Measurements from ENCODE around the gene IWS1.
"Not testable (repeated sequence)": the region's sequence is repeated elsewhere in the genome, so short reads cannot be mapped to it uniquely, and the experiment has no call there.

Gene IWS1

DNA sequence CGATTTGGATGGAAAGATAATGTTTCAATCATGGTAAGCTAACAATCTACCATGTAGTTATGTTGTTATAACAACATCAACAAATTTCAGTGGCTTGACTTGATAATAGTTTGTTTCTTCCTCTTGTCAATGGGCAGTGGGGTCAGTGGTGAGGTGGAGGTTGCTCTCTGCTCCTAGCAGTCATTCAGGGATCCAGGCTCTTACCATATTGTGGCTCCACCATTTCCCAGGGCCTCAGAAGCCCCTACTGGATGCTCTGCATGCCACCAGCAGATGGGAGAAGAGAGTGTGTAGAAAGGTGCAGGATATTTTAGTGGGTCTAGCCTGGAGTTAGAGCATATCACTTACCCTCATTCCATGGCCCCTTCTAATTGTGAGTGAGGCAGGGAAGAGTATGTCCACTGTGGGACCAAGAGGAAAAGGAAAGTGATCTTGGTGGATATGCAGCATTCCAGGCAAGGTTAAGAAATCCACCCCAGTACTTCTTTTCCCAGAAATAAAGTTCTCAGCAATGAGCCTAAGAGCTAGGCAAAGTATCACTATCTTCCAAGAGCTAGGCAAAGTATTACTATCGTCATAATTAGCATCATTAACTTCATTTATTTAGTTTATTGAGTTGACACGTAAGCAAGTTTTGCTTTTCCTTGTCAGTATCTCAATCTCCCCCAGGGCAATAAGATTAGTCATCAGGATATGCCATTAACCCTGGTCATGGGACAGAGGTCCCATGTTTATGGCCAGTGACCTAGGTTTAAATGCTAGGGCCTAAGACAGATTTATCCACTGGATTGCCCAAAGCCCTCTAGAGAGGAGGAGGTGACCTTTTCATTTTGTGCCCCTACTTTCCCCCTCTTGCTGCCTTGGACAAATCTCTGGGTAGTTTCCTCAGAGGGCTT lies 4.2 kb upstream of the IWS1 start:
- no peak overlapping the region for H3K4me3 ChIP-seq (replicated peaks; ENCODE audit: low read depth, low read length)
- no peak for TF ChIP-seq CTCF (IDR thresholded peaks at IDR 0.05; ENCODE audit: insufficient read depth, low read length, poor library complexity, severe bottlenecking)
- H3K36me3 ChIP-seq (ENCODE audit: control insufficient read depth, insufficient read depth, low read length), result no peaks in the 10 kb centered on the region
- H3K27me3 ChIP-seq (replicated peaks; ENCODE audit: control insufficient read depth, insufficient read depth, low read length), result no peaks in the 10 kb centered on the region
- no peak for DNase-seq (ENCODE audit: extremely low read depth, insufficient read length)

- DNase-seq (ENCODE audit: extremely low read depth, insufficient read length); H3K27me3 ChIP-seq (replicated peaks; ENCODE audit: control insufficient read depth, insufficient read depth, low read length); H3K36me3 ChIP-seq (ENCODE audit: control insufficient read depth, insufficient read depth, low read length); H3K4me3 ChIP-seq (replicated peaks; ENCODE audit: low read depth, low read length): not testable (repeated sequence)
Measured at GRCh38 chr2:127529416-127529815, 3.1 kb upstream of the IWS1 start.

DNA sequence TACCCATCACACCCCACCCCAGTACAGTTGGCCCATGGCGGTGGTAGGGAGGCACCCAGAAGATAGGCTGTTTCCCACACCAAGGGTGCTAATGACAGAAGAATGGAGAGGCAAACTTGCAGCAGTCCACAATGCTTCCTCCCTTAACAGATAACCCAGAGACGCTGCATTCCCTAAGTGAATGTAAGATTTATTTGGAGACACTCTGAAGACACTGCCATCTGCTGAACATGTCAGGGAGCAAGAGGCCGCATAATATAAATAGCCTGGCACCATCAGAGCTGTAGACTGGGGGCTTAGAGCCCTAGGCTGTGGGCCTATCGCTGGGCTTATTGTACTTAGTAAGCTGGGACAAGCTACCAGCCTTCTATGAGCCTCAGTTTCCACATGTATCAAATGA lies 2.2 kb upstream of the IWS1 start:
- Histone ChIP-seq H3K36me3 (ENCODE audit: control insufficient read depth, insufficient read depth, low read length) (no peaks in the 10 kb centered on the region), H3K27me3 (replicated peaks; ENCODE audit: control insufficient read depth, insufficient read depth, low read length) (no peaks in the 10 kb centered on the region), H3K4me3 (replicated peaks; ENCODE audit: low read depth, low read length) (no peak overlapping the region)
- no peak for DNase-seq (ENCODE audit: extremely low read depth, insufficient read length)
- TF ChIP-seq CTCF (IDR thresholded peaks at IDR 0.05; ENCODE audit: insufficient read depth, low read length, poor library complexity, severe bottlenecking), result no peak

DNA sequence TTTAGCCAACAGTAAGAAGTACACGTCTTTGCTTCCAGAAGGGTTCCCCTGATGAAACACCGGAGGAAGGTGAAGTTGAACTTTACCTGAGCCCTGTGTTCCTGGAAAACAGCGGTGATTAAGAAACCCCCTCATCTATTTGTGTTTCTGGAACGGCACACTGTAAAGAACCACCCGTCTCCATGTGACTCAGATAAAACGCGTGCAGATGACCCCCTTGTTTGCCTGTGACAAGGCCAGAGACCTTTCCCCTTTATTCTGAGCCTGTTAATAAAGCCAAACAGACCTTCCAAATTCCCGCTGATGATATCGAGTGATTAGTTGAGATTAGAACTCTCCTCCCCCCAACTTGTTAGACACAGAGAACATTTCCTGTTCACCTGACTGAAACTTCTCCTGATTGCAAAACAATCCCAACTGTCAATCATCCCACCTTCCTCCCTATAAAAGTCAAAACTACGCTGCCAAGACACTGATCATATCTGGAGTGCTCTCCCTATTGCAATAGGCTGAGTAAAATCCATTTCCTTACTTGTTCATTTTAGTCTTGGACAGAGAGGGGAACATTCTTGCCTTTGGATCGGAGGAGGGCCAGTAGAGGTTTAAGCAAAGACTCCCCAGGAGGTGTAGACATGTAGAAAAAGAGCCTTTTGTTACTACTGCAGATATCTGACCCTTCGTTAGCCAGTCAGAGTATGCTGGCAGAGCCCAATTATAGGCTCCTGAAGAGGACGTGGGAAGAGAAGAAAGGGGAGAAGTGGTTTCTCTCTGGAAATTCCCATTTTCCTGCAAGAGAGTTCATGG lies 914 bp upstream of the IWS1 start:
- Histone ChIP-seq H3K4me3 (replicated peaks; ENCODE audit: low read depth, low read length) (peak overlapping the region; percentile 82), H3K36me3 (ENCODE audit: control insufficient read depth, insufficient read depth, low read length) (0 out of 2 replicates have a peak, but pooled peaks cover under 1% of the 10 kb centered on the region), H3K27me3 (replicated peaks; ENCODE audit: control insufficient read depth, insufficient read depth, low read length) (no peaks in the 10 kb centered on the region)
- peak; percentile 19 for TF ChIP-seq CTCF (IDR thresholded peaks at IDR 0.05; ENCODE audit: insufficient read depth, low read length, poor library complexity, severe bottlenecking)
- no peak for DNase-seq (ENCODE audit: extremely low read depth, insufficient read length)

DNA sequence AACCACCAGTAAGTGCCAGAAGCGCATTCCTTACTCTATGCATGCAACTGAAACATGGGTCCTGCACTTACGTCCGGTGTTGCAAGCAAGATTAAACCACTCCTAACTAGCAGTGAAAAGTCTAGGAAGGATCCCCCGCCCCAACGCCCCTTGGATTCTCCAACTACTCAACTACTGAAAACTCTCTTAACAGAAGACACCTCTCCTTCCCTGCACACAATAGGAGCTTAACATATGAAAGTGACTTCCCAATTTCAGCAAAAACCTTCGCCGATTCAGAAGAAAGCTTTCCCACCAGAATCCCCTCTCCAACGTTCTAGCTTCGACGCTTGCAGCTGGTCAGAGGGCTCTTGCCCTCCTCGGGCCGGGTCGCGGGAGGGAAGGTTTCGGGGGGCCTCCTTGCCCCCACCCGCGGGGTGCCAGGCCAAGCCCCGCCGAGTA lies 578 bp downstream of the IWS1 start:
- peak overlapping the region; percentile 82 for H3K4me3 ChIP-seq (replicated peaks; ENCODE audit: low read depth, low read length)
- DNase-seq (ENCODE audit: extremely low read depth, insufficient read length), result no peak
- no peaks in the 10 kb centered on the region for H3K27me3 ChIP-seq (replicated peaks; ENCODE audit: control insufficient read depth, insufficient read depth, low read length)

GRCh38 chr2:127524198-127524834 lies 2.0 kb downstream of the IWS1 start:
- not testable (repeated sequence) for DNase-seq (ENCODE audit: extremely low read depth, insufficient read length); H3K4me3 ChIP-seq (replicated peaks; ENCODE audit: low read depth, low read length); H3K27me3 ChIP-seq (replicated peaks; ENCODE audit: control insufficient read depth, insufficient read depth, low read length); H3K36me3 ChIP-seq (ENCODE audit: control insufficient read depth, insufficient read depth, low read length)

More for the DNA sequence above, 578 bp downstream of the IWS1 start:
- no peak for TF ChIP-seq CTCF (IDR thresholded peaks at IDR 0.05; ENCODE audit: insufficient read depth, low read length, poor library complexity, severe bottlenecking)
- H3K36me3 ChIP-seq (ENCODE audit: control insufficient read depth, insufficient read depth, low read length), result peaks cover 3% of the 10 kb centered on the region; the same call in 1 of the 2 replicates

All from GM06990 (cell line).